ENCODE data around the gene DLGAP1. TPM values are rescaled to one million over a fixed set of nuclear protein-coding genes. Genes with fewer than 3 reads are reported as not detected.

Gene DLGAP1
- total and polyA plus RNA-seq, 2 donors (not counting 1 experiment from before 2014, with no cell fraction given): 0.07 to 0.61 TPM

- no peak for TF ChIP-seq CTCF (IDR thresholded peaks at IDR 0.05)
- TF ChIP-seq EZH2 (IDR thresholded peaks at IDR 0.05; ENCODE audit: borderline replicate concordance, insufficient read depth, low read depth, low read length, poor library complexity, severe bottlenecking): no peak
- H3K36me3 ChIP-seq (replicated peaks in 1 of 2; ENCODE audit: control extremely low read depth in 1 of 2, control insufficient read depth in 1 of 2, extremely low read depth in 1 of 2, insufficient read depth in 2 of 2, low read length in 1 of 2): no peaks in the 10 kb centered on the region
- Mint-ChIP-seq H3K27ac (no peak overlapping the region), H3K4me1 (no peaks in the 10 kb centered on the region), H3K4me3 (no peak overlapping the region), H3K9me3 (ENCODE audit: insufficient read depth) (no peaks in the 10 kb centered on the region), H3K27me3 (peaks cover 3% of the 10 kb centered on the region)
- ChIA-PET POLR2A (no interaction called here), CTCF (no interaction called here)
- intact Hi-C loops (cut with micrococcal nuclease): no loop called here
- no peak overlapping the region for H3K4me2 ChIP-seq (replicated peaks; ENCODE audit: low read depth, low read length, poor library complexity, severe bottlenecking)
- no peaks in the 10 kb centered on the region for H4K20me1 ChIP-seq (ENCODE audit: control insufficient read depth, insufficient read depth, low read length, poor library complexity, severe bottlenecking)
- no peak overlapping the region for H3K9ac ChIP-seq (ENCODE audit: low read length)
- no peaks in the 10 kb centered on the region for H3K79me2 ChIP-seq (ENCODE audit: control insufficient read depth, insufficient read depth, low read length)
- WGBS (ENCODE audit: insufficient coverage): 92% methylated on average over 2 of the region's 3 CpGs
- no peak for DNase-seq
- H3K27me3 ChIP-seq (replicated peaks in 1 of 4; ENCODE audit: control extremely low read depth in 1 of 4, control insufficient read depth in 3 of 4, insufficient read depth in 4 of 4, low read length in 3 of 4): peaks cover 0 to 3% (median 0%) of the 10 kb centered on the region in 4 experiments
- no peak for ATAC-seq (ENCODE audit: low read depth)
- H2AFZ ChIP-seq (ENCODE audit: insufficient read depth, low read depth, low read length, poor library complexity, severe bottlenecking): no peak overlapping the region
- H3K9me3 ChIP-seq (ENCODE audit: control extremely low read depth in 1 of 3, control insufficient read depth in 2 of 3, insufficient read depth in 1 of 3, low read length in 2 of 3): no peaks in the 10 kb centered on the region
- no peak overlapping the region for H3K4me3 ChIP-seq (ENCODE audit: control extremely low read depth in 1 of 5, extremely low read depth in 1 of 5, insufficient read depth in 1 of 5, low read depth in 2 of 5, low read length in 4 of 5)
- H3K4me1 ChIP-seq (ENCODE audit: control insufficient read depth in 2 of 2, insufficient read depth in 2 of 2, low read length in 2 of 2): no peaks in the 10 kb centered on the region
- H3K27ac ChIP-seq (ENCODE audit: low read length in 2 of 2): no peak overlapping the region
These were observed 563.9 kb downstream of the DLGAP1 start for GRCh38 chr18:3891245-3891644.

GRCh38 chr18:3889803-3890202 lies 565.3 kb downstream of the DLGAP1 start:
- Histone ChIP-seq H3K36me3 (replicated peaks in 1 of 2; ENCODE audit: control extremely low read depth in 1 of 2, control insufficient read depth in 1 of 2, extremely low read depth in 1 of 2, insufficient read depth in 2 of 2, low read length in 1 of 2) (no peaks in the 10 kb centered on the region), H2AFZ (ENCODE audit: insufficient read depth, low read depth, low read length, poor library complexity, severe bottlenecking) (no peak overlapping the region), H3K27me3 (replicated peaks in 1 of 4; ENCODE audit: control extremely low read depth in 1 of 4, control insufficient read depth in 3 of 4, insufficient read depth in 4 of 4, low read length in 3 of 4) (peaks cover 0 to 3% (median 0%) of the 10 kb centered on the region in 4 experiments), H3K4me2 (replicated peaks; ENCODE audit: low read depth, low read length, poor library complexity, severe bottlenecking) (no peak overlapping the region), H3K27ac (ENCODE audit: low read length in 2 of 2) (no peak overlapping the region), H4K20me1 (ENCODE audit: control insufficient read depth, insufficient read depth, low read length, poor library complexity, severe bottlenecking) (no peaks in the 10 kb centered on the region), H3K9me3 (ENCODE audit: control extremely low read depth in 1 of 3, control insufficient read depth in 2 of 3, insufficient read depth in 1 of 3, low read length in 2 of 3) (no peaks in the 10 kb centered on the region), H3K79me2 (ENCODE audit: control insufficient read depth, insufficient read depth, low read length) (no peaks in the 10 kb centered on the region), H3K4me1 (ENCODE audit: control insufficient read depth in 2 of 2, insufficient read depth in 2 of 2, low read length in 2 of 2) (no peaks in the 10 kb centered on the region), H3K9ac (ENCODE audit: low read length) (no peak overlapping the region), H3K4me3 (ENCODE audit: control extremely low read depth in 1 of 5, extremely low read depth in 1 of 5, insufficient read depth in 1 of 5, low read depth in 2 of 5, low read length in 4 of 5) (no peak overlapping the region)
- Mint-ChIP-seq H3K4me1 (no peaks in the 10 kb centered on the region), H3K27ac (no peak overlapping the region), H3K9me3 (ENCODE audit: insufficient read depth) (no peaks in the 10 kb centered on the region), H3K4me3 (no peak overlapping the region), H3K27me3 (peaks cover 3% of the 10 kb centered on the region)
- intact Hi-C loops (cut with micrococcal nuclease): no loop called here
- CTCF ChIA-PET: no interaction called here
- POLR2A ChIA-PET: no interaction called here
- WGBS (ENCODE audit: insufficient coverage): 89% methylated on average over 3 of the region's 3 CpGs
- TF ChIP-seq CTCF (IDR thresholded peaks at IDR 0.05): no peak
- TF ChIP-seq EZH2 (IDR thresholded peaks at IDR 0.05; ENCODE audit: borderline replicate concordance, insufficient read depth, low read depth, low read length, poor library complexity, severe bottlenecking): no peak
- DNase-seq: no peak
- ATAC-seq (ENCODE audit: low read depth): no peak
